Upper lobe of left lung (tissue), 4 donors: ENCODE results near the gene ANKS1B.

ENCODE experiments used
- CTCF ChIP-seq, 6 experiments: fragments of 450-650 bp in 4 of 6; fragments of 200-600 bp in 2 of 6; sonication (generic) in 2 of 6; IDR thresholded peaks; one replicate each; pipeline ENCODE4 v1.5.1; 2016 to 2019; ENCODE audit warnings: antibody characterized with exemption in 6 of 6
- POLR2A ChIP-seq, 4 donors: fragments of 450-650 bp; IDR thresholded peaks; one replicate each; pipeline ENCODE4 v1.5.1; 2016 to 2017; ENCODE audit warnings: antibody characterized with exemption in 4 of 4, mild to moderate bottlenecking in 2 of 4

DNA sequence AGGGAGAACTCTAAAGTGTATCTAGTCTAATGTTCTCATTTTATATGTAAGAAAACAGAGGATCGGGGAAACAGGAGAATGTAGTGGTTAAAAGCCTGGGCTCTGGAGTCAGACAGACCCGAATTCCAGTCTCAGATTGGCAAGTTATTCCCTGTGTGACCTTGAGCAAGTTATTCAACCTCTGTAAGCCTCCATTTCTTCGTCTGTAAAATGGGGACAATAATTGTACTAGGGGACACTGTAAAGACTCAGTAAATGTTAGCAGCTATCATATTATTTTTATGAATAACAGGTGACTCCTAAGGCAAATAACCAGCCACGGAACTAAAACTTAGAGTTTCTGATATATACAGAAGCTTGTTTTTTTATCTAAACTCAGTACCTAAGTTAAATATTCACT, 1187.5 kb downstream of the ANKS1B start:
- TF ChIP-seq CTCF (IDR thresholded peaks at IDR 0.05) (no peak), POLR2A (IDR thresholded peaks at IDR 0.05) (no peak)
